Keratinocyte (primary cell): ENCODE measurements around the gene CALHM1. TPM values are rescaled to one million over a fixed set of nuclear protein-coding genes. Genes with fewer than 3 reads are reported as not detected.

Experiments
- DNase-seq: peaks from one replicate; pipeline ENCODE4 v3.0.0-alpha.2; 2011; ENCODE audit warnings: low read depth, missing footprints, low spot score
- FAIRE-seq: peaks from 2 replicates; lab custom pipeline; 2011; peaks lifted over from hg19 to GRCh38; lab: Jason Lieb, UNC
- H2AFZ ChIP-seq: 2 replicates; pipeline ENCODE4 v1.6.0; 2012; ENCODE audit warnings: low read length, control low read depth, inconsistent platforms; ENCODE audit not compliant: control insufficient read depth
- H3K27ac ChIP-seq: 2 replicates; pipeline ENCODE4 v1.5.1; 2011; ENCODE audit warnings: low read length; ENCODE audit not compliant: control insufficient read depth, insufficient read depth
- H3K27me3 ChIP-seq: 3 replicates; pipeline ENCODE4 v1.6.0; 2011; ENCODE audit warnings: low read length; ENCODE audit not compliant: control insufficient read depth, insufficient read depth; ENCODE audit errors: extremely low read depth
- H3K36me3 ChIP-seq, 2 experiments: 2 replicates in 1 of 2; 3 replicates in 1 of 2; pipeline ENCODE4 v1.5.1; 2011; ENCODE audit warnings: low read length in 2 of 2, mild to moderate bottlenecking in 1 of 2; ENCODE audit not compliant: control insufficient read depth in 2 of 2, insufficient read depth in 2 of 2; ENCODE audit errors: extremely low read depth in 1 of 2
- H3K4me1 ChIP-seq: 3 replicates; pipeline ENCODE4 v1.5.1; 2011; ENCODE audit warnings: low read length; ENCODE audit not compliant: control insufficient read depth, insufficient read depth; ENCODE audit errors: extremely low read depth
- H3K4me2 ChIP-seq: 3 replicates; pipeline ENCODE4 v1.6.0; 2011; ENCODE audit warnings: low read depth, low read length; ENCODE audit not compliant: control insufficient read depth, insufficient read depth; ENCODE audit errors: extremely low read depth
- H3K4me3 ChIP-seq, 3 experiments: fragments of 200-600 bp in 1 of 3; sonication (generic) in 1 of 3; 2 replicates in 2 of 3; 3 replicates in 1 of 3; pipeline ENCODE4 v1.5.1; 2011 to 2016; ENCODE audit warnings: low read length in 3 of 3, mild to moderate bottlenecking in 3 of 3, control low read depth in 2 of 3, inconsistent platforms in 1 of 3, low read depth in 1 of 3, mixed read lengths in 1 of 3, mixed run types in 1 of 3, moderate library complexity in 1 of 3; ENCODE audit not compliant: control insufficient read depth in 2 of 3, insufficient read depth in 2 of 3; ENCODE audit errors: extremely low read depth in 1 of 3
- H3K79me2 ChIP-seq: 2 replicates; pipeline ENCODE4 v1.6.0; 2012; ENCODE audit warnings: low read length; ENCODE audit not compliant: control insufficient read depth, insufficient read depth
- H3K9ac ChIP-seq: 3 replicates; pipeline ENCODE4 v1.6.0; 2011; ENCODE audit warnings: low read length; ENCODE audit not compliant: control insufficient read depth, insufficient read depth; ENCODE audit errors: extremely low read depth
- H3K9me1 ChIP-seq: 3 replicates; pipeline ENCODE4 v1.6.0; 2011; ENCODE audit warnings: low read length; ENCODE audit not compliant: control insufficient read depth, insufficient read depth; ENCODE audit errors: extremely low read depth
- H3K9me3 ChIP-seq: 2 replicates; pipeline ENCODE4 v1.5.1; 2012; ENCODE audit warnings: low read depth, low read length; ENCODE audit not compliant: control insufficient read depth
- H4K20me1 ChIP-seq: 3 replicates; pipeline ENCODE4 v1.6.0; 2011; ENCODE audit warnings: low read length; ENCODE audit not compliant: control insufficient read depth, insufficient read depth; ENCODE audit errors: extremely low read depth
- EZH2 ChIP-seq: IDR thresholded peaks from one replicate; pipeline ENCODE4 v1.6.1; 2012; ENCODE audit warnings: inconsistent platforms, mild to moderate bottlenecking, low read length, moderate library complexity
- dilution Hi-C: fragments of 300-500 bp; cut with MboI; formaldehyde crosslinking; loops from one replicate; pipeline ENCODE4 v1.7.0; 2020; ENCODE audit warnings: low sequenced_read_pairs; ENCODE audit not compliant: extremely low pct_ligation_motif_present
- polyA minus RNA-seq, 3 experiments: library from RNA; depleted of rRNA, polyadenylated mRNA; stranded (reverse); fragments of >200 nt; gene quantifications; 1 replicate in 1 of 3; 2 replicates in 1 of 3; 3 replicates in 1 of 3; pipeline ENCODE4 v1.2.3, GENCODE V29; 2011
- polyA plus RNA-seq, 5 experiments: library from polyadenylated mRNA; depleted of rRNA in 3 of 5; stranded (reverse) in 3 of 5; stranded (forward) in 1 of 5; unstranded in 1 of 5; fragments of >200 nt; gene quantifications; 1 replicate in 1 of 5; 2 replicates in 3 of 5; 3 replicates in 1 of 5; pipeline versions ENCODE4 v1.2.1 to v1.2.3, GENCODE V29; 2011 to 2012; ENCODE audit warnings: missing spikeins in 2 of 5, low read depth in 1 of 5, low replicate concordance in 1 of 5
- TF ChIP-seq, protein P1 (sequence below), 3 experiments: IDR thresholded peaks in 1 of 3; conservative IDR thresholded peaks in 1 of 3; optimal IDR thresholded peaks in 1 of 3; 2 replicates in 2 of 3; 3 replicates in 1 of 3; pipeline versions ENCODE3 to v1.5.1; 2011; ENCODE audit warnings: low read length in 3 of 3, mild to moderate bottlenecking in 3 of 3, moderate library complexity in 2 of 3, control low read depth in 1 of 3, inconsistent platforms in 1 of 3; ENCODE audit not compliant: insufficient read depth in 2 of 3; ENCODE audit errors: extremely low read depth in 1 of 3

CALHM1 gene
- polyA plus RNA-seq (0.02 TPM in 1 of 3 replicates, not detected in the others), polyA minus RNA-seq (not detected in 3 replicates)
- polyA plus RNA-seq (2011; ENCODE audit: low read depth) = not detected
- not detected in 2 replicates for polyA plus RNA-seq (2011; cell fraction: cytosol; rRNA removed)
- not detected in 2 replicates for polyA plus RNA-seq (2011; cell fraction: nucleus; rRNA removed)
- 0.07 TPM in 1 of 2 replicates, not detected in the other for polyA plus RNA-seq (2012; ENCODE audit: low replicate concordance)
- not detected for polyA minus RNA-seq (2011; cell fraction: cytosol; rRNA and poly(A)+ RNA removed)
- not detected in 2 replicates for polyA minus RNA-seq (2011; cell fraction: nucleus; rRNA and poly(A)+ RNA removed)

DNA sequence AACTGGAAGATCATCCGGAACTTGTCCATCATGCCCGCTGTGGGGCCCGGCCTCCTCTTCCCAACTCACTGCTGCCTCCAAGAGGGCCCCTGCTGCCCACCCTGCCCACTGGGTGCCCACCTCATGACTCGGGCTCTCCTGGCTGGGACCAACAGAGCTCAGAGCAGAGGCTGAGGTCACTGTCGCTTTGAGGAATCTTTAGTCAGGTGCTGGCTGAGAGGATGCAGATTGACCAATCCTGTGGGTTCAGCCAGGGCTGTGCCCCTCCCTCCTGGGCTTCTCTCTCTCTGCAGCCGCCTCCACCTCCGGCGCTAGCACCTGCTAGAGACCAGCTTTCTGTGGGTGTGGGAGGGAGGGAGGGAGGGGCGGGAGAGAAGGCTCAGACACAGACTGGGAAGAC, at the start of gene CALHM1:
Gene CALHM1, minus strand, starts transcription at position 181 of the 400 bp plus-strand sequence. Its CDS starts 149 bp downstream, at position 32.
- no peaks in the 10 kb centered on the region for H3K9me1 ChIP-seq
- dilution Hi-C loops = no loop called here

GRCh38 chr10:103507235-103508191, 48.8 kb upstream of the CALHM1 start:
- Histone ChIP-seq H3K4me3 (no peak overlapping the region), H3K79me2 (no peaks in the 10 kb centered on the region), H4K20me1 (no peaks in the 10 kb centered on the region), H3K27ac (no peak overlapping the region), H3K9me1 (no peaks in the 10 kb centered on the region), H2AFZ (no peak overlapping the region), H3K4me2 (no peak overlapping the region), H3K9me3 (no peaks in the 10 kb centered on the region), H3K9ac (no peak overlapping the region), H3K36me3 (no peaks in the 10 kb centered on the region), H3K27me3 (peaks cover 27% of the 10 kb centered on the region), H3K4me1 (no peaks in the 10 kb centered on the region)
- TF ChIP-seq, protein P1, sequence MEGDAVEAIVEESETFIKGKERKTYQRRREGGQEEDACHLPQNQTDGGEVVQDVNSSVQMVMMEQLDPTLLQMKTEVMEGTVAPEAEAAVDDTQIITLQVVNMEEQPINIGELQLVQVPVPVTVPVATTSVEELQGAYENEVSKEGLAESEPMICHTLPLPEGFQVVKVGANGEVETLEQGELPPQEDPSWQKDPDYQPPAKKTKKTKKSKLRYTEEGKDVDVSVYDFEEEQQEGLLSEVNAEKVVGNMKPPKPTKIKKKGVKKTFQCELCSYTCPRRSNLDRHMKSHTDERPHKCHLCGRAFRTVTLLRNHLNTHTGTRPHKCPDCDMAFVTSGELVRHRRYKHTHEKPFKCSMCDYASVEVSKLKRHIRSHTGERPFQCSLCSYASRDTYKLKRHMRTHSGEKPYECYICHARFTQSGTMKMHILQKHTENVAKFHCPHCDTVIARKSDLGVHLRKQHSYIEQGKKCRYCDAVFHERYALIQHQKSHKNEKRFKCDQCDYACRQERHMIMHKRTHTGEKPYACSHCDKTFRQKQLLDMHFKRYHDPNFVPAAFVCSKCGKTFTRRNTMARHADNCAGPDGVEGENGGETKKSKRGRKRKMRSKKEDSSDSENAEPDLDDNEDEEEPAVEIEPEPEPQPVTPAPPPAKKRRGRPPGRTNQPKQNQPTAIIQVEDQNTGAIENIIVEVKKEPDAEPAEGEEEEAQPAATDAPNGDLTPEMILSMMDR (optimal IDR thresholded peaks at IDR 0.05 in 1 of 3, IDR thresholded peaks at IDR 0.05 in 1 of 3, conservative IDR thresholded peaks at IDR 0.05 in 1 of 3; ENCODE audit: extremely low read depth in 1 of 3, insufficient read depth in 2 of 3, low read length in 3 of 3) = peak in 1 of 3 experiments; percentile 18
- TF ChIP-seq EZH2 = no peak
- DNase-seq (no peak), FAIRE-seq (no peak)
- dilution Hi-C loops = no loop called here

More for the DNA sequence above, at the start of gene CALHM1:
- no peaks in the 10 kb centered on the region for H3K4me1 ChIP-seq
- TF ChIP-seq, protein P1 (optimal IDR thresholded peaks at IDR 0.05 in 1 of 3, IDR thresholded peaks at IDR 0.05 in 1 of 3, conservative IDR thresholded peaks at IDR 0.05 in 1 of 3; ENCODE audit: extremely low read depth in 1 of 3, insufficient read depth in 2 of 3, low read length in 3 of 3) = no peak
- TF ChIP-seq EZH2 = no peak
- DNase-seq (no peak), FAIRE-seq (no peak)
- no peak within 1 kb of the TSS for H2AFZ ChIP-seq
- peaks cover 5% of the 10 kb centered on the region for H3K27me3 ChIP-seq
- H3K9me3 ChIP-seq = no peaks in the 10 kb centered on the region
- H3K27ac ChIP-seq = no peak within 1 kb of the TSS
- no peaks in the 10 kb centered on the region for H3K36me3 ChIP-seq
- no peak within 1 kb of the TSS for H3K4me2 ChIP-seq
- H3K9ac ChIP-seq = no peak within 1 kb of the TSS
- no peaks in the 10 kb centered on the region for H3K79me2 ChIP-seq
- H4K20me1 ChIP-seq = no peaks in the 10 kb centered on the region
- no peak within 1 kb of the TSS for H3K4me3 ChIP-seq
